Measurements from ENCODE around the gene GFPT2. TPM values are rescaled to one million over a fixed set of nuclear protein-coding genes. Genes with fewer than 3 reads are reported as not detected.

GFPT2 gene
- total RNA-seq, 2 donors from 2014 or later = 0.62 to 3.2 TPM

DNA sequence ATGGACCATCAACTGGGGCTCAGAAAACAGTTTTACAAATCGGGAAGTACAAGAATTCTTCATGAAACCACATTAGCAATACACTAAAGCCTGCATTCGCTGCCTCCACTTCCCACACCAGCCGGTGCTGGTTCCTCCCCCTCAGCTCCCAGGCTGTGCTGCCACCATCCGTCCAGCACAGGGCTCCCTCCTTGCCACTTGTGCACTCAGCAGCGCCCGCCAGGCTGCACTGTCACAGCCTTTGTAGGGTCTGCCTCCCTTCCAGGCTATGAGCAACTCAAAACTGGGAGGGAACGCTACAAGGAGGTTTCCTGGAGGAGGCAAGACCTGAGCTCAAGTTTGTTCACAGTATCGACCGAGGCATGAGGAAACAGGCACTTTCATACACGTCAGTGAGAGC lies 69.0 kb downstream of the GFPT2 start:
- Histone ChIP-seq H3K27ac (no peak overlapping the region), H3K4me1 (no peaks in the 10 kb centered on the region), H3K27me3 (no peaks in the 10 kb centered on the region), H3K9me3 (no peaks in the 10 kb centered on the region), H3K36me3 (no peaks in the 10 kb centered on the region), H3K9ac (ENCODE audit: low read depth in 2 of 2, low read length in 2 of 2) (no peak overlapping the region), H3K4me3 (no peak overlapping the region)
- intact Hi-C loops (cut with DNase I) = no loop called here
- DNase-seq = no peak
- TF ChIP-seq CTCF (IDR thresholded peaks at IDR 0.05) = no peak

DNA sequence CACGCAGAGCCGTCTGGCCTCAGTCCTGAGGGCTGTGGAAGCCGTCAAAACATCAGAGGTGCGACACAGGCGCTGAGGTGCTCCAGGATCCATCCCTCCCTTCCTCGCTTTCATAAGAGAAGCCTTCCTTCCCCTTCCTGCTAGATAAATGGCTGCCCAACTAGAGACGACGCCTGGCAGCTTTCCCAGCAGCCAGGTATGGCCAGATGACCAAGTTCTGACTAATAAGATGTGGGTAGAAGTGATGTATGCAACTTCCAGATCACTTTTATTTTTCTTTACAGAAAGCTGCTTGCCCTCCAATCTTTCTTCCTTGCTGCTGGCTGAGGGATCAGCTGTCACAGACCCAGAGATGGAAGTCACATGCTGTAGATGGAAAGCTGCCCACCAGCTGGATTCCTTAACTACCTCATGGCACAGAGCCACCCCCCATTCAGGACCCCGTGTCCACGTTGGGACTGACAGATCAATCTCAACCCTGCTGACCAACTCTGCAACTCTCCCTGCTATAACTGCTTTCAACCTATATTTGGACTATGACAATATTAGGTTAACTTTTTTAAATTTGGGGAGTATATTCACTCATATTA lies 70.0 kb downstream of the GFPT2 start:
- DNase-seq = no peak
- Histone ChIP-seq H3K27me3 (no peaks in the 10 kb centered on the region), H3K9ac (ENCODE audit: low read depth in 2 of 2, low read length in 2 of 2) (no peak overlapping the region), H3K9me3 (no peaks in the 10 kb centered on the region), H3K4me1 (no peaks in the 10 kb centered on the region), H3K4me3 (no peak overlapping the region), H3K36me3 (no peaks in the 10 kb centered on the region), H3K27ac (no peak overlapping the region)
- TF ChIP-seq CTCF (IDR thresholded peaks at IDR 0.05) = no peak
- intact Hi-C loops (cut with DNase I) = no loop called here

DNA sequence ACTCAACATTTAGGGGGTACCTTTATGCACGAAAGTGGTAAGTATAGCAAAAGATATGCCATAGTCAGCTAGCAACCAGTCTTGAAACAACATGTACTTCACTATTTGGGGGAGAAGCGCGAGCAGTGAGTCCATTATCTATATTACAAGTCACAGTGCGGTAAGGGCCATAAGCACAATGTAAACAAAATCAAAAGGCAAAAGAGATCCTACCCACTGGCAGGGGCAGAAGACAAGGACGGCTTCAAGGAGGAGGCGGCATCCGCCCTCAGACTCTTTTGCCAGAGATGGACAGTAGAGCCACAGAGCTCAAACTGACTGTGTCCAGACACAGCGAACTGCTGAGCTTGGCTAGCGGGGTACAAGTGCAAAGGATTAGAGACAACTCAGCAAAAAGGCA lies 70.9 kb downstream of the GFPT2 start:
- no peaks in the 10 kb centered on the region for H3K9me3 ChIP-seq
- H3K27me3 ChIP-seq = no peaks in the 10 kb centered on the region
- no peak overlapping the region for H3K9ac ChIP-seq (ENCODE audit: low read depth in 2 of 2, low read length in 2 of 2)
- no peak overlapping the region for H3K4me3 ChIP-seq
- TF ChIP-seq CTCF (IDR thresholded peaks at IDR 0.05) = no peak
- H3K27ac ChIP-seq = no peak overlapping the region
- no peaks in the 10 kb centered on the region for H3K4me1 ChIP-seq
- no peak for DNase-seq
- H3K36me3 ChIP-seq = no peaks in the 10 kb centered on the region
- intact Hi-C loops (cut with DNase I) = no loop called here

GRCh38 chr5:180281706-180282105 lies 71.4 kb downstream of the GFPT2 start:
- H3K27me3 ChIP-seq = no peaks in the 10 kb centered on the region
- no peak overlapping the region for H3K4me3 ChIP-seq
- H3K27ac ChIP-seq = no peak overlapping the region
- H3K9me3 ChIP-seq = no peaks in the 10 kb centered on the region
- TF ChIP-seq CTCF (IDR thresholded peaks at IDR 0.05) = no peak
- DNase-seq = no peak
- intact Hi-C loops (cut with DNase I) = no loop called here
- H3K9ac ChIP-seq (ENCODE audit: low read depth in 2 of 2, low read length in 2 of 2) = no peak overlapping the region
- H3K36me3 ChIP-seq = no peaks in the 10 kb centered on the region
- no peaks in the 10 kb centered on the region for H3K4me1 ChIP-seq

DNA sequence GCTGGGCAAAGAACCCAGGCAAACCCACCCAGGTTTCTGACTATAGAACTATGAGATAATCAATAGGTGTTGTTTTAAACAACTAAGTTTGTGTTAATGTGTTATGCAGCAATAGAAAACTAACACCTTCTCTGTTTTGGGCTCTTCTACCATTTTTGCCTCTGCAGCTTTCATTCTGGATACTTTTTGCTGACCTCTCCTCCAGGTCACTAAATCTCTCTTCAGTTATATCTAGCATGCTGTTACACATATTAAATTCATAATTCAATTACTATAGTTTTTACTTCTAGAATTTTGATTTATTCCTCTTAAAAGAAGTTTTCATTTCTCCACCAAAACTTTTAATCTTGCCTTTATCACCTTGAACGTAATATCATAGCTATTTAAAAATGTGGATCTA lies 78.4 kb downstream of the GFPT2 start:
- TF ChIP-seq CTCF (IDR thresholded peaks at IDR 0.05) = no peak
- no peaks in the 10 kb centered on the region for H3K27me3 ChIP-seq
- H3K4me1 ChIP-seq = no peaks in the 10 kb centered on the region
- no peaks in the 10 kb centered on the region for H3K36me3 ChIP-seq
- no peak overlapping the region for H3K4me3 ChIP-seq
- no peak overlapping the region for H3K9ac ChIP-seq (ENCODE audit: low read depth in 2 of 2, low read length in 2 of 2)
- no peaks in the 10 kb centered on the region for H3K9me3 ChIP-seq
- no peak overlapping the region for H3K27ac ChIP-seq
- no peak for DNase-seq
- intact Hi-C loops (cut with DNase I) = no loop called here

All from colonic mucosa (tissue), 4 donors.